GM19025 (cell line): Measurements from ENCODE around the gene PRSS1.

Source experiments
- ATAC-seq: cut with Tn5 transposase; IDR thresholded peaks from one replicate; pipeline ENCODE4 v1.9.1; 2021; ENCODE audit warnings: mild to moderate bottlenecking, low read depth, moderate library complexity; ENCODE audit not compliant: unreplicated experiment

Gene PRSS1

GRCh38 chr7:142790555-142790954, 41.3 kb downstream of the PRSS1 start:
- no peak for ATAC-seq

GRCh38 chr7:142791502-142791901, 42.2 kb downstream of the PRSS1 start:
- no peak for ATAC-seq

- no peak for ATAC-seq
Observed at GRCh38 chr7:142792129-142792528, 42.9 kb downstream of the PRSS1 start.

- no peak for ATAC-seq
Observed at GRCh38 chr7:142792593-142792992, 43.3 kb downstream of the PRSS1 start.

- ATAC-seq = no peak
Observed at GRCh38 chr7:142793156-142793555, 43.9 kb downstream of the PRSS1 start.

DNA sequence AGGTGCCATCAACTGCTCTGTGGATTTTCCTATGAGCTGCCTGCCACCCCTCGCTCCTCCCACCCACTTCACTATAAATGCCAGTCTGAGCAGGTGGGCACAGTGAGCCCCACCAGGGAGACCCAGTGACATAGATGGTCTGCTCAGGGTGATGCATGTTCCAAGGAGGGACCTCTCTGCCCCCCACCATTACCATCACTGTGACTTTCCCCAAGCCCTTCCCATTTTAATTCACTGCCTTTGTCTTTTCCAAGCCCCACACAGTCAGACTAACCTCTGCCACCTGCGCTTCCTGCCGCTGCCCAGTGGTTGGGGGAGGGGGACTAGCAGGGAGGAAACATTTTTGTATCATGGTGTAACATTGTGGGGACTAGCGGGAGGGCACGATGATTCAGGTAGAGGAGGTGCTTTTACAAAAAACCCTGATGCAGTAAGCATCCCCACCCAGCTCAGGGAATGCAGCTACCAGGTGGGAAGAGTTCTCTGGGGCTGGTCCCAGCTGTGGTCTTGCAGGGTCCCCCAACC, 46.1 kb downstream of the PRSS1 start:
- ATAC-seq = no peak

DNA sequence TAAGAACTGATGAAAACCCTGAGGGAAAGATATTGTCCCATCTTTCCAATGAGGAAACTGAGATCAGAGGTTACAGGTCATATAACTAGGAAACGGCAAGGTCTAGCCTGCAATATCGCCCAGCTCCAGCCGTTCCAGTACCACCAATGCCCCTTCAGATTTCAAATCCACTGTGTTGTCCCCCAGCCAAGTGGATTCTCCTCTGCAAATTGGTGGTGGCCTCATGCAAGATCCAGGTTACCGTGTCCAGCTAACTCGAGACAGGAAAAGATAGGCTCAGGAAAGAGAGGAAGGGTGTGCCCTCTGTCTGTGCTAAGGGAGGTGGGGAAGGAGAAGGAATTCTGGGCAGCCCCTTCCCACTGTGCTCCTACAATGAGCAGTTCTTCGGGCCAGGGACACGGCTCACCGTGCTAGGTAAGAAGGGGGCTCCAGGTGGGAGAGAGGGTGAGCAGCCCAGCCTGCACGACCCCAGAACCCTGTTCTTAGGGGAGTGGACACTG, 46.8 kb downstream of the PRSS1 start:
- no peak for ATAC-seq

DNA sequence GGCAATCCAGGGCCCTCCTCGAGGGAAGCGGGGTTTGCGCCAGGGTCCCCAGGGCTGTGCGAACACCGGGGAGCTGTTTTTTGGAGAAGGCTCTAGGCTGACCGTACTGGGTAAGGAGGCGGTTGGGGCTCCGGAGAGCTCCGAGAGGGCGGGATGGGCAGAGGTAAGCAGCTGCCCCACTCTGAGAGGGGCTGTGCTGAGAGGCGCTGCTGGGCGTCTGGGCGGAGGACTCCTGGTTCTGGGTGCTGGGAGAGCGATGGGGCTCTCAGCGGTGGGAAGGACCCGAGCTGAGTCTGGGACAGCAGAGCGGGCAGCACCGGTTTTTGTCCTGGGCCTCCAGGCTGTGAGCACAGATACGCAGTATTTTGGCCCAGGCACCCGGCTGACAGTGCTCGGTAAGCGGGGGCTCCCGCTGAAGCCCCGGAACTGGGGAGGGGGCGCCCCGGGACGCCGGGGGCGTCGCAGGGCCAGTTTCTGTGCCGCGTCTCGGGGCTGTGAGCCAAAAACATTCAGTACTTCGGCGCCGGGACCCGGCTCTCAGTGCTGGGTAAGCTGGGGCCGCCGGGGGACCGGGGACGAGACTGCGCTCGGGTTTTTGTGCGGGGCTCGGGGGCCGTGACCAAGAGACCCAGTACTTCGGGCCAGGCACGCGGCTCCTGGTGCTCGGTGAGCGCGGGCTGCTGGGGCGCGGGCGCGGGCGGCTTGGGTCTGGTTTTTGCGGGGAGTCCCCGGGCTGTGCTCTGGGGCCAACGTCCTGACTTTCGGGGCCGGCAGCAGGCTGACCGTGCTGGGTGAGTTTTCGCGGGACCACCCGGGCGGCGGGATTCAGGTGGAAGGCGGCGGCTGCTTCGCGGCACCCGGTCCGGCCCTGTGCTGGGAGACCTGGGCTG, 47.5 kb downstream of the PRSS1 start:
- ATAC-seq = no peak

DNA sequence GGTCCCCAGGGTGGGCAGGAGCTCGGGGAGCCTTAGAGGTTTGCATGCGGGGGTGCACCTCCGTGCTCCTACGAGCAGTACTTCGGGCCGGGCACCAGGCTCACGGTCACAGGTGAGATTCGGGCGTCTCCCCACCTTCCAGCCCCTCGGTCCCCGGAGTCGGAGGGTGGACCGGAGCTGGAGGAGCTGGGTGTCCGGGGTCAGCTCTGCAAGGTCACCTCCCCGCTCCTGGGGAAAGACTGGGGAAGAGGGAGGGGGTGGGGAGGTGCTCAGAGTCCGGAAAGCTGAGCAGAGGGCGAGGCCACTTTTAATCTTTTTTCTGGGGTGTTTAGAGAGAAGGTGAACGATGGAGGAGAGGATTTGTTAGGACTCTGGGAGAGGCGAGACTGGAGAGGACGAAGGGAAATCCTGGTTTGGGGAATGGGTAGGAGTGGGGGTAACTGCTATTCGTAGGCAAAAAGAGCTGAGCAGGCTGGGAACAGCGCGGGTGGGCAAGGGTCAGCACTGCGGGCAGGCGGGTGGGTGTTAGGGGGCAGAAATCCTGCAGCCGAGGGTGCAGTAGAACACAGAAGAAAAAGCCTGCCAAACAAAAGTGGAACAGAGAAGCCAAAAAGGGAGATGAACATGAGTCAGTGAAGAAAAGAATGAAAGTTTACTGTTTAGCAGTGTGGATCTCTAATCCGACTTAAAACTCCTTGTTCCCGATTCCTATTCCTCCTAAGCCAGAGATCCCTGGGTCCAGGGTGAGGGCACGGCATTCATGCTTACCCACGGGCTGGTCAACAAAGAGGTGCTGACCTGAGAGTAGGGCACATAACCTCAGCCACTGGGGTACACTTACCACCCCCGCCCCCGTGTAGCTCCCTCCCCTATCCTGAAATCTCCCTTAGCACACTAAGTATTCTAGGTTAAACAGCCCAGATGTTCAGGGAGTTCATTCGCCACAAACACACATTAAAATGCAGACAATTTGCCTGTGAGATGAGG, 48.4 kb downstream of the PRSS1 start:
- no peak for ATAC-seq

GRCh38 chr7:142798451-142799436, 49.5 kb downstream of the PRSS1 start:
- no peak for ATAC-seq

DNA sequence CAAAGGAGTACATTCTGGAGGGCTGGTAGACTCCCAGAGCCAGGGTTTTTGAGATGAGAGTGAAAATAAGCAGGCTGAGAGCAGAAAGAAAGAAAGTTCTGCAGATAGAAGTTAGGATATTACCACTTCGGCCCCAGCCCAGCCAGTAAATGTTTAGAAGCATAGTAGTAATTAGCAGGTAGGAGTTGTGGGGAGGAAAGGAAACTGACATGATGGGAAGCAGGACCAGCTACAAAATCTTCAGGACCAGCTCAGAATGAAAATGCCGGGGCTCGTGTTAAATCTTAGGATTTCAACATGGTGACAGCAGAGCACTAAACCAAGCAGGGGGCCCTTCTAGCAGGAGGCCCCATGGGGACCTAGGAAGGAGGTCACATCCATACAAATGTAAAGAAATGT, 50.2 kb downstream of the PRSS1 start:
- ATAC-seq = no peak

DNA sequence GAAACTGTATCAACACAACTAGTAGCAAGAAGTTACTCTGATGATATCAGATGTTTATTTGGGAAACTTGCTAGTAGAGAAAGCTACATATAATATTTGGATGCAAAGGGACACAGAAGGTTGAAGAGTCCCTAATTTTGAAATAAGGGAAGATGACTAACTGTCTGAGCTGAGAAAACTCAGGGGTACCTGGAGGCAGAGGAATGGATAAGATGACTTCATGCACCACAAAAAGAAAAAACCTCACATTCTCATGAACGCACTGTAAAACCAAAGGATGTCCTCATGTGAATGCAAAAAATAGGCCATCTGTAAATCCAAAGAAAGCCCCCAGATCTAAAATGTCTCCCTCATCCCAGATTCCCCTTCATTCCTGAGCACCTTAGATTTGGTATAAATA, 50.8 kb downstream of the PRSS1 start:
- no peak for ATAC-seq

GRCh38 chr7:142800699-142801260, 51.5 kb downstream of the PRSS1 start:
- ATAC-seq = no peak

DNA sequence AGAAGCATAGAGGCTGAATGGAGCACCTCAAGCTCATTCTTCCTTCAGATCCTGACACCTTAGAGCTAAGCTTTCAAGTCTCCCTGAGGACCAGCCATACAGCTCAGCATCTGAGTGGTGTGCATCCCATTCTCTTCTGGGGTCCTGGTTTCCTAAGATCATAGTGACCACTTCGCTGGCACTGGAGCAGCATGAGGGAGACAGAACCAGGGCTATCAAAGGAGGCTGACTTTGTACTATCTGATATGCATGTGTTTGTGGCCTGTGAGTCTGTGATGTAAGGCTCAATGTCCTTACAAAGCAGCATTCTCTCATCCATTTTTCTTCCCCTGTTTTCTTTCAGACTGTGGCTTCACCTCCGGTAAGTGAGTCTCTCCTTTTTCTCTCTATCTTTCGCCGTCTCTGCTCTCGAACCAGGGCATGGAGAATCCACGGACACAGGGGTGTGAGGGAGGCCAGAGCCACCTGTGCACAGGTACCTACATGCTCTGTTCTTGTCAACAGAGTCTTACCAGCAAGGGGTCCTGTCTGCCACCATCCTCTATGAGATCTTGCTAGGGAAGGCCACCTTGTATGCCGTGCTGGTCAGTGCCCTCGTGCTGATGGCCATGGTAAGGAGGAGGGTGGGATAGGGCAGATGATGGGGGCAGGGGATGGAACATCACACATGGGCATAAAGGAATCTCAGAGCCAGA, 52.5 kb downstream of the PRSS1 start:
- ATAC-seq = no peak

- ATAC-seq = no peak
Observed at GRCh38 chr7:142802301-142802700, 53.0 kb downstream of the PRSS1 start.
